SK-N-MC (cell line): Measurements from ENCODE around the gene KLRK1.
"Not testable (repeated sequence)": the region's sequence is repeated elsewhere in the genome, so short reads cannot be mapped to it uniquely, and the experiment has no call there.

Source experiments
- EZH2 ChIP-seq: fragments of 200-600 bp; sonication (generic); IDR thresholded peaks from one replicate; pipeline ENCODE4 v1.6.1; 2017; ENCODE audit warnings: antibody characterized with exemption
- POLR2AphosphoS5 ChIP-seq: IDR thresholded peaks from 2 replicates; pipeline ENCODE4 v1.6.1; 2012; ENCODE audit warnings: mild to moderate bottlenecking, low read depth, low read length, borderline replicate concordance

DNA sequence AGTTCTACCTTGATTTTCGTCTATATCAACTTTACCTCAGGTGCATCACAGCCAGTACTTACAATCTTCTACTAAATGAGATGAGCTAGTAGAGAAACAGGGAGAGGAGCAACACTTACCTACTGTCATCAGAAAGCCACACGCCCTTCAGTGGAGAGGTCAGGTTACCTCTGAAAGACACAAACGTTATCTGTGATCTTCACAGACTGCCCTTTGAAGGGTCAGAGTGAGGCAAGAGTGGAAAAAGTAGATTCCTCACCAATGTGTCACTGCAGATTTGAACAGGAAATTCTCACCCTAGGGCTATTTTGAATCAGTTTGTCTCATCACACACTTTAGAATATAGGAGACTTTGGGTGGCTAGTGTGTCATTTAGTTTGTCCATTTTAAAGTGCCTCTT is 32.3 kb upstream of the KLRK1 start:
- not testable (repeated sequence) for TF ChIP-seq POLR2AphosphoS5, EZH2
